Measurements from ENCODE around the gene TRIM65. TPM values are rescaled to one million over a fixed set of nuclear protein-coding genes. Genes with fewer than 3 reads are reported as not detected.
A peak's percentile ranks its signal among the peaks of the same experiment; 100 is the strongest.
"Not testable (repeated sequence)": the region's sequence is repeated elsewhere in the genome, so short reads cannot be mapped to it uniquely, and the experiment has no call there.

TRIM65 gene
- total and polyA plus RNA-seq, 7 donors: 9.0 to 14.8 (median 9.3) TPM

GRCh38 chr17:75872434-75873351 lies 24.1 kb downstream of the TRIM65 start:
- intact Hi-C loops (cut with DNase I): no loop called here
- peak overlapping the region; percentile 90 for H3K27ac ChIP-seq
- peaks cover 0 to 20% of the 10 kb centered on the region in 2 donors for H3K36me3 ChIP-seq (ENCODE audit: insufficient read depth in 1 of 2, low read depth in 1 of 2)
- H3K27me3 ChIP-seq (ENCODE audit: insufficient read depth in 3 of 3, low read length in 2 of 3): no peaks in the 10 kb centered on the region
- peaks cover 49% of the 10 kb centered on the region for H3K4me1 ChIP-seq
- ATAC-seq (peak; percentile 53 to 73 (median 70)), DNase-seq (peak; percentile 81 to 89)
- H3K9me3 ChIP-seq: no peaks in the 10 kb centered on the region
- no peak overlapping the region for H3K4me3 ChIP-seq
- TF ChIP-seq, protein P1, sequence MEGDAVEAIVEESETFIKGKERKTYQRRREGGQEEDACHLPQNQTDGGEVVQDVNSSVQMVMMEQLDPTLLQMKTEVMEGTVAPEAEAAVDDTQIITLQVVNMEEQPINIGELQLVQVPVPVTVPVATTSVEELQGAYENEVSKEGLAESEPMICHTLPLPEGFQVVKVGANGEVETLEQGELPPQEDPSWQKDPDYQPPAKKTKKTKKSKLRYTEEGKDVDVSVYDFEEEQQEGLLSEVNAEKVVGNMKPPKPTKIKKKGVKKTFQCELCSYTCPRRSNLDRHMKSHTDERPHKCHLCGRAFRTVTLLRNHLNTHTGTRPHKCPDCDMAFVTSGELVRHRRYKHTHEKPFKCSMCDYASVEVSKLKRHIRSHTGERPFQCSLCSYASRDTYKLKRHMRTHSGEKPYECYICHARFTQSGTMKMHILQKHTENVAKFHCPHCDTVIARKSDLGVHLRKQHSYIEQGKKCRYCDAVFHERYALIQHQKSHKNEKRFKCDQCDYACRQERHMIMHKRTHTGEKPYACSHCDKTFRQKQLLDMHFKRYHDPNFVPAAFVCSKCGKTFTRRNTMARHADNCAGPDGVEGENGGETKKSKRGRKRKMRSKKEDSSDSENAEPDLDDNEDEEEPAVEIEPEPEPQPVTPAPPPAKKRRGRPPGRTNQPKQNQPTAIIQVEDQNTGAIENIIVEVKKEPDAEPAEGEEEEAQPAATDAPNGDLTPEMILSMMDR (IDR thresholded peaks at IDR 0.05): no peak
- 22 to 25% (median 23%) methylated on average over 13 of the region's 13 CpGs for WGBS, 3 donors

- H3K36me3 ChIP-seq (ENCODE audit: insufficient read depth in 1 of 2, low read depth in 1 of 2): peaks cover 0 to 15% of the 10 kb centered on the region in 2 donors
- H3K4me3 ChIP-seq; H3K9me3 ChIP-seq; ATAC-seq; intact Hi-C loops (cut with DNase I); DNase-seq; H3K27me3 ChIP-seq (ENCODE audit: insufficient read depth in 3 of 3, low read length in 2 of 3): not testable (repeated sequence)
- WGBS, 3 donors: 67 to 73% (median 68%) methylated on average over 10 of the region's 10 CpGs
- H3K27ac ChIP-seq: peak overlapping the region; percentile 53
- H3K4me1 ChIP-seq: peaks cover 31% of the 10 kb centered on the region
Observed at GRCh38 chr17:75870228-75870627, 26.5 kb downstream of the TRIM65 start.

- WGBS, 3 donors: 28 to 36% (median 36%) methylated on average over 23 of the region's 23 CpGs
- no peaks in the 10 kb centered on the region for H3K9me3 ChIP-seq
- no peak overlapping the region for H3K4me3 ChIP-seq
- DNase-seq (peak; percentile 68 to 79), ATAC-seq (peak in 1 of 4 donors; percentile 14)
- TF ChIP-seq, protein P1 (IDR thresholded peaks at IDR 0.05): no peak
- H3K36me3 ChIP-seq (ENCODE audit: insufficient read depth in 1 of 2, low read depth in 1 of 2): peaks cover 0 to 8% of the 10 kb centered on the region in 2 donors
- no peaks in the 10 kb centered on the region for H3K27me3 ChIP-seq (ENCODE audit: insufficient read depth in 3 of 3, low read length in 2 of 3)
- intact Hi-C loops (cut with DNase I): no loop called here
- H3K27ac ChIP-seq: peak overlapping the region; percentile 53
- peaks cover 27% of the 10 kb centered on the region for H3K4me1 ChIP-seq
Observed at GRCh38 chr17:75869282-75870141, 27.2 kb downstream of the TRIM65 start.

- peaks cover 25% of the 10 kb centered on the region for H3K4me1 ChIP-seq
- ATAC-seq; H3K27me3 ChIP-seq (ENCODE audit: insufficient read depth in 3 of 3, low read length in 2 of 3); H3K36me3 ChIP-seq (ENCODE audit: insufficient read depth in 1 of 2, low read depth in 1 of 2); H3K4me3 ChIP-seq; DNase-seq; intact Hi-C loops (cut with DNase I); H3K9me3 ChIP-seq: not testable (repeated sequence)
- H3K27ac ChIP-seq: peak overlapping the region; percentile 53
- WGBS, 3 donors: 75 to 80% (median 77%) methylated on average over 12 of the region's 12 CpGs
Observed at GRCh38 chr17:75868730-75869281, 27.9 kb downstream of the TRIM65 start.

DNA sequence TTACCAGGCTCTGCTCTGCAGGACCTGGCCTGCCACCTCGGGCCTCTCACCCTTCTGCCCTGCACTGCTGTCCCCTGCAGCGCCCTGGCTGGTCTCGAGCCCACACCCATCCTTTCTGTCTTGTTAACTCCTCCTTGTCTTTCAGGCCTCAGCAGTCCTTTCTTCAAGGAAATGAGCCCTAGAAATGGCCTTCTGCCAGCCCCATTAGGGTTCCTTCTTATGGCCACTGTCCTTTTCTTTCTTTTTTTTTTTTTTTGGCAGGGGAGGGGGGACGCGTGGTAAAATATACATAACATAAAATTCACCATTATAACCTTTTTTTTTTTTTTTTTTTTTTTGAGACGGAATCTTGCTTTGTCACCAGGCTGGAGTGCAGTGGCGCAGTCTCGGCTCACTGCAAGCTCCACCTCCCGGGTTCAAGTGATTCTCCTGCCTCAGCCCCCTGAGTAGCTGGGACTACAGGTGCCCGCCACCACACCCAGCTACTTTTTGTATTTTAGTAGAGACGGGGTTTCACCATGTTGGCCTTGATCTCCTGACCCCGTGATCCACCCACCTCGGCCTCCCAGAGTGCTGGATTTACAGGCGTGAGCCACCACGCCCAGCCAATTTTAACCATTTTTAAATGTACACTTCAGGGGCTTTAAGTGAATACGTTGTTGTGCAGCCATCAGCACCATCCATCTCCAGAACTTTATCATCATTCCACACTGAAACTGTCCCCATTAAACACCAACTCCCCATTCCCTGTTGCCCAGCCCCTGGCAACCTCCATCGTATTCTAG lies 31.2 kb downstream of the TRIM65 start:
- intact Hi-C loops (cut with DNase I); ATAC-seq; H3K4me3 ChIP-seq; H3K4me1 ChIP-seq; H3K9me3 ChIP-seq; DNase-seq; H3K27me3 ChIP-seq (ENCODE audit: insufficient read depth in 3 of 3, low read length in 2 of 3); H3K27ac ChIP-seq; H3K36me3 ChIP-seq (ENCODE audit: insufficient read depth in 1 of 2, low read depth in 1 of 2): not testable (repeated sequence)
- 81 to 83% (median 82%) methylated on average over 14 to 17 of the region's 17 CpGs for WGBS, 3 donors

GRCh38 chr17:75864887-75865286 lies 31.9 kb downstream of the TRIM65 start:
- H3K9me3 ChIP-seq; H3K4me1 ChIP-seq; intact Hi-C loops (cut with DNase I); DNase-seq; H3K27ac ChIP-seq; ATAC-seq; H3K27me3 ChIP-seq (ENCODE audit: insufficient read depth in 3 of 3, low read length in 2 of 3); H3K4me3 ChIP-seq; H3K36me3 ChIP-seq (ENCODE audit: insufficient read depth in 1 of 2, low read depth in 1 of 2): not testable (repeated sequence)
- WGBS, 3 donors: 79 to 90% (median 82%) methylated on average over 4 of the region's 4 CpGs
